Stimulated activated CD4-positive, alpha-beta T cell treated with anti-CD3 and anti-CD28 coated beads, Interleukin-1b, Interleukin-23, amount 100 ng/mL, for 4 hours (primary cell): Measurements from ENCODE around the gene HKDC1.
"Not testable (repeated sequence)": the region's sequence is repeated elsewhere in the genome, so short reads cannot be mapped to it uniquely, and the experiment has no call there.

Experiments
- DNase-seq, 2 donors: peaks; one replicate each; pipeline ENCODE4 v3.0.0-alpha.2; 2020; ENCODE audit warnings: low read depth in 2 of 2

The HKDC1 gene

DNA sequence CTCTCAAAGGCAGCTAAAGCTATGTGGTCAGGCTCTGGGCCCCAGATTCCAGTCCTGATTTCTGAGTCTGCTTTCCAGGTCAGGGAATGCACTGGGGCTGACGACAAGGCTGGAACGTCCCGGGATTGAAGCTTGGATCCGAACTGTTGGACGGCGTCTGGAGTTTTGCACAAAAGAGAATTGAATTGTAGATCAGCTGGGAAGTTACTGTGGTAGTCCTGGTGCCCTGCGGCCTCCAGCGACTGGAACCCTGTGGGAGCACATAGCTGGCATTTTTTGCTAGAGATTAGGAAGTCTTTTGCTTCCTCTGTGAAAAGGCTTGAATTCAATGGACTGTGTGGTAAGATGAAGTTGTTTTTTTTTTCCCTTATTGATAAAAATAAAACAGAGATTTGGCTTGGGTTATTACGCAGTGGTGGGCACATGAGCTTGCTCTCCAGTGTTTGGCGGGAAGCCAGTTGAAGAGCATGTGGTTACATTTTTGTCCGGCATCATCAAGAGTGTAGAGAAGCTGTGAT, 58.4 kb downstream of the HKDC1 start, which contains the start of gene HK1:
Gene HK1, plus strand, starts transcription at position 51 of the 518 bp plus-strand sequence.
- DNase-seq = no peak

DNA sequence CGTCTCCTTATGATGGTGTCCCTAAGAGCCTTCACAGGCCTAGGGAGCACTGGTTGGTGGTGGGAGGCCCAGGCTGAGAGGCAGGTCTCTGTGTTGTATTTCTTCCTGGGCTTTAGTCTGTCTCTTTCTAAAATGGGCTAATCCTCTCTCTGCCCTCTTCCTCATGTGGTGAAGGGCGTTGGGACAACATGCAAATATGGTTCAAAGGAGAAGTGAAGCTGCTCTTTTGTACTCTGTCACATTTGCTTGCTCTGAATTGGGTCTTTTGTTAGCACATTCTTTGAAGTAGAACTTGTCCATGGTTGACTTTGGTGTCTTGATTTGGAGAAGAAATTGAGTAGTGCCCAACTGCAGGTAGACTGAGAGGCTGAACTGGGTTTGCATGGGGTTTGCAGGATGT, 59.0 kb downstream of the HKDC1 start:
- no peak for DNase-seq

DNA sequence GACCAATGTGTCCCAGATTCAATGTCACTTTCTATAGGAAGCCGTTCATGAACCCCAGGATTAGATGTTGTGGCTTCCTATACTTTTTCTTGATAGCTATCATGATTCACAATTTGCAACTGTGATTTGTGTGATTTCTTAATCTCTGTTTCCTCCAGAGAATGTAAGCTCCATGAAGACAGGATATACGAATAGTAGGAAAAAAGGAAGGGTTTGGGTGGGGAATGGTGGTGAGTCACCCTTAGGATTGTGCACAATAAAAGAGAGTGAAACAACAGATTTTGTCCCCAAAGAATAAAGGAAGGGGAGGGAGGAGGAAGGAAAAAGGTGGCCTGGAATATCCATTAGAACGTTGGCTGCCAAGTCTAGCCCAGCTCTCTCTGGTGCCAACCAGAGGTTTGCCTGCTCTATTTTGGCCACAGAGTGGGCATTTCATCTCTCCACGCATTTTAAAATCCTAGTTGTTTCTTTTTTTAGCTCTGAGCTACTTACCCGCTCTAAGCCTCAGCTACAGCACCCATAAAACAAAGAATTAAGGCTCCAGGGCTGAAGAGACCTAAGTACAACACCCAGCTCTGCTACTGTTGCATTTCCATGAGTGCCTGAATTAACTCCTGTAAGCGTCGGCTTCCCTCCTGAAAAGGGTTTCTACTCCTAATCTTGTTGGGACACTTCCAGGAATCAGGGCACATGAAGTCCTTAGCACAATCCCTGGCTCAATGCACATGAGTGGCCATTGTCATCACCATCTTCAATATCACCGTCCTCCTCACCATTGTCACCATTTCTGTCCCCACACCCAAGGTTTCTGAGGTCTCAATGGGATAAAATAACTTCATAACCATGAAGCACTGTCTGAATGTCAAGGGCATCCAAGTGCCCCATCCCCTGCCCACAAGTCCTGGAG, 61.6 kb downstream of the HKDC1 start:
- no peak for DNase-seq

DNA sequence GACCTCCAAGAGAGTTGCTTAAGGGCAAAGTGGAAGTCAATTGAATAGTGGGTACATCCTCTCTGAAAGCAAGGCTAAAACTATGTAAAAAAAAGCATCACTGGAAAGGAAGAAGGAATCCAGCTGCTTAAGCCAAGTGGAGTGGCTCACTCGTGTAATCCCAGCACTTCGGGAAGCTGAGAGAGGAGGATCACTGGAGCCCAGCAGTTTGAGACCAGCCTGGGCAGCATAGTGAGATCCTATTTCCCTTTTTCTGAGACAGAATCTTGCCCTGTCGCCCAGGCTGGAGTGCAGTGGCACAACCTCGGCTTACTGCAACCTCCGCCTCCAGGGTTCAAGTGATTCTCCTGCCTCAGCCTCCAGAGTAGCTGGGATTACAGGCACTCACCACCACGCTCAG, 64.3 kb downstream of the HKDC1 start:
- not testable (repeated sequence) for DNase-seq

DNA sequence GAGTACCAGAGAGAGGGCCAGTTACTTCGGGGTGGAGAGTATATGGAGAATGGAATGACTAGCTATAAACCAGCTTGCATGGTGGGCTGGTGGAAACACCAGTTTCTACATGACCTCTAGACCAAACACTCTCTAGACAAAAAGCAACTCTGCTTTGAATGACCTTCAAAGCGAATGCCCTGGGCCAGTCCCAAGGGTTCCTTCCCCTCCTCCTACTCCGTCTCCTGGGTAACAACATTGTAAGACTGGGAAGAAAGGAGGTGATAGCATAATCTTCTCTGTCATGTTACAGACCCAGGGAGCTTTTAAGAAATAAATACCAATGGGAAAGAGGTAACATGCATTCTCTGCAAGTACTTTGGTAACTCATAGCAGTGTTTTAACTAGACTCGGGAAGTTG, 65.6 kb downstream of the HKDC1 start:
- no peak for DNase-seq

DNA sequence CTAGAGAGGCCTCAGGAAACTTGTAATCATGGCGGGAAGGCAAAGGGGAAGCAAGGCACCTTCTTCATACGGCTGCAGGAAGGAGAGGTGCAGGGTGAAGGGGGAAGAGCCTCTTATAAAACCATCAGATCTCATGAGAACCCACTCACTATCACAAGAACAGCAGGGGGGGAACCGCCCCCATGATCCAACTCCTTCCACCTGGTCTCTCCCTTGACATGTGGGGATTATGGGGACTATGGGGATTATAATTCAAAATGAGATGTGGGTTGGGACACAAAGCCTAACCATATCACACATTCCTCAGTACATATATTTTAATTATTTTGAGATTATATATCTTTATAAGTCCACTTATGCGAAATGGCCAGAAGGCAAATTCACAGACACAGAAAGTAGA, 67.0 kb downstream of the HKDC1 start:
- DNase-seq = no peak

DNA sequence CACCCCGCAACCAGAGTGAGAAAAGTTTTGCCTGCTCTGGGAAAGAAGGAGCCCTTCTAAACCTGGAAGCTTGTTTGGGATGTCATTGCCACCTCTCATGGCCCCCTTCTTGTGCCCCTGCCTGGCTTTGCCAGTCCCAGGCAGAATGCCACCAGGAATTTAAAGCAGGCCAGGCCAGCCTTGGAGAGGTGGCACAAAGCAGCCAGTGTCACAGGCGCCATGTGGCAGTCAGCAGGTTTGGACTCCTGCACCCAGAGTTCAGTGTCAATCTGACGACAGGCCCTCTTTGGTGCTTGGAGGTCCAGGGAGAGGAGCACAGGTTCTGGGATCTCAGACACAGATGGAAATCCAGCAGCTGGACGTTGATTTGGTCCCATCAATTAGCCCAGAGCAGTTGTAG, 70.9 kb downstream of the HKDC1 start:
- no peak for DNase-seq

DNA sequence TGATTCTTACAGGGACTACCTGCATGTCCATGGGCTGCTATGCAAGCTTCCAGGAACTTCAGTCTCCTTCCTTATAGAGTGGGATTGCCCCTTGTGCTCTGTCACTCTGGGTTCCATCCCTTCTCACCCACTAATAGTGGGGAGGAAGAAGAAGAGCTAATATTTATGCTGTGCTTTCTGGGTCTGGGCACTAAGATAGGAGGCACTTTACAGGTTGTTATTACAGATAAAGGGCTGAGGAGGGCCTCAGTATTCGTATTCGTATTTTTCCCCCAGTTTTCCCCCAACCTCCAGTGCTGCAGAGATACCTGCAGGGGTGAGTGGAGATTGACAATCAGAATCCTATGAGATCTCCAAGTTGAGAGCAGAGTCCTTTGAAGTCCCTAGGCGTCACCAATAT, 72.3 kb downstream of the HKDC1 start:
- no peak for DNase-seq

DNA sequence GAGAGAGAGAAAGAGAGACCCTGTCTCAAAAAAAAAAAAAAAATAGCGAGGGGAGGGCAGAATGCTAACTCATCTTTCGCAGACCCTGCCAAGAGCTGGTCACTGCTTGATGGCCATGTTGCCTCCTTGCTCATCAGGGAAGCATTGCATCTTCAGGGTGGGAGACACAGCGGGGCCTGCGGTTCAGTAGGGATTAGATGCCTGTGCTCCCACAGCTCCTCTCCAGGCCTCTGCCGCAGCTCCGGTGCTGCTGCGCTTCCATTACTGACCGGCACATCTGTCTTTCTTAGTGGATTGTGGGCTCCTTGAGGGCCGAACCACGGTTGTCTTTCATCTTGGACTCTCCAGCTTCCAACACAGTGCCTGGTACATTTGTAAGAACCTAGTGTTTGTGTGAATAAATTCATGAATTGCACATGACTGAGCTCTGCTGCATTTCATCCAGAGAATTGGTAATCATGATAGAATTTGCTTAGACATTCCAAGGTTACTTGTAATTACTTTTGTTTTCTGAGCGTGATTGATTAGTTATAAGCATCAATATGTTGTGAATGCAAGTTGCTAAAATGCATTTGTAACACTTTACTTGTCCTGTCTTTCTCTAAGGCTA, 75.0 kb downstream of the HKDC1 start:
- no peak for DNase-seq

DNA sequence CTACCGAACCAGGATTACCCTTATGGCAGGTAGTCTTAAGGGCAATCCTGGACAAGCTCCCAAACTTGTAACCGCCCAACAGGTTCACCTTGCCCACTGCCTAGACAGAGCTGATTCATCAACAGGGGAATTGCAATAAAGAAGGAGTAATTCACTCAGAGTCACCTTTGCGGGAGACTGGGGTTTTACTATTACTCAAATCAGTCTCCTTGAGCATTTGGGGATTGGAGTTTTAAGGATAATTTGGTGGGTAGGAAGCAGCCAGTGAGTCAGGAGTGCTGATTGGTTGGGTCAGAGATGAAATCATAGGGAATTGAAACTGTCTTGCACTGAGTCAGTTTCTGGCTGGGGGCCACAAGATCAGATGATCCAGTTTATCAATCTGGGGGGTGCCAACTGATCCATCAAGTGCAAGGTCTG, 83.5 kb downstream of the HKDC1 start:
- no peak for DNase-seq

DNA sequence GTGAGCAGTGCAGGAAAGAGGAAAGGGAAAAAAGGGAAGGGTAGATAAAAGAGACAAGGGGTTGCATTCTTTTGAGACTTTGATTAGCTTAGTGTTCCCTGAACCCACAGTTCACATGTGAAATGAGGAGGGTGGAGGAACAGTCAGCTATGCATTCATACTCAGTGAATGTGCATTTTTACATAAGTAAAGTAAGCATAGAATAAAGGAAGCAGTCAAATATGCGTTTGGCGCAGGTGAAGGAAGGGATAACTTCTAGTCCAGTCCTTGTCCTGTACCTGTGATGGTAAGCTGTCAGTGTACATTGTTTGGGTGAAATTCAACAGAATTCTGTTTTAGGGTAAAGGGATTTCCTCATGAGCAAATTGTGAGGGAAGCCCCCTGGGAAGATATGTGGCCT, 86.3 kb downstream of the HKDC1 start:
- DNase-seq = no peak

DNA sequence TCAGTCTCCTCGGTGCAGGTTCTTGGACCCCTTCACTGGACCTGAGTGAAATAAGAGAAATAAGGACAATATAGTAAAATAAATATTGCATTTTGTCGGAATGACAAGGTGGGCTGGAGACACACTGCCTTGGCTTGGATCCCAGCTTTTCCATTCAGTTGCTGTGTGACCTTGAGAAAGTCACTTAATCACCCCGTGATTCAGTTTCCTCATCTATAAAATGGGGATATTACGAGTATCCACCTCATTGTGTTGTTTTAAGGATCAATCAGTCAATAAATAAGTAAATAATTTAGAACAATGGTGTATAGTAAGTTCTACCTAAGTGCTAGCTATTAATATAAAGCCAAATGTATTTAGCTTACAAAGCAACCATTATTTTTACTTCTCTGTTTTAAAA, 87.3 kb downstream of the HKDC1 start:
- no peak for DNase-seq

DNA sequence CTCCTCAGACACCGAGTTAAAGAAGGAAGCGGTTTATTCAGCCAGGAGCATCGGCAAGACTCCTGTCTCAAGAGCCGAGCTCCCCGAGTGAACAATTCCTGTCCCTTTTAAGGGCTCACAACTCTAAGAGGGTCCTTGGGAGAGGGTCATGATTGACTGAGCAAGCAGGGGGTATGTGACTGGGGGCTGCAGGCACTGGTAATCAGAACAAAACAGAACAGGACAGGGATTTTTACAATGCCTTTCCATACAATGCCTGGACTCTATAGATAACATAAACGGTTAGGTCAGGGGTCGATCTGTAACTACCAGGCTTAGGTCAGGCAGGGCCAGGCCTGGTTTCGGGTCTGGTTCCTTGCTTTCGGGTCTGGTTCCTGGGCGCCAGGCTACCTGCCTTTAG, 88.2 kb downstream of the HKDC1 start:
- not testable (repeated sequence) for DNase-seq

DNA sequence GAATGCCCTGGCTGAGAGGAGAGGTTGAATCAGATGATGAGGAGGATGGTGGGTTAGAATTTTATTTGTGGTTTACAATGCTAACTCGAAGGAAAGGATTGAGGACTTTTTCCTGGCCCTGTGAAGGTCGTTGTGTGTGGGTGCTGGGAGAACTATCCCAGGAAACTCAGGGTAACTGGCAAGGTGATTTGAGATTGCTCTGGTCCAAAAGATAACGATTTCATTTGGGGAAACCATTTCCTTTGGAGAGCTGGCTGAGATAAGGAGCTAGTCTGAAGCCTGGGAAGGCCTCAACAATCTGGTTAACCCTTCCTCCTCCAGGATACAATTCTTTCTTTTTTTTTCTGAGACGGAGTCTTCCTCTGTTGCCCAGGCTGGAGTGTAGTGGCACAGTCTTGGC, 91.2 kb downstream of the HKDC1 start:
- no peak for DNase-seq

DNA sequence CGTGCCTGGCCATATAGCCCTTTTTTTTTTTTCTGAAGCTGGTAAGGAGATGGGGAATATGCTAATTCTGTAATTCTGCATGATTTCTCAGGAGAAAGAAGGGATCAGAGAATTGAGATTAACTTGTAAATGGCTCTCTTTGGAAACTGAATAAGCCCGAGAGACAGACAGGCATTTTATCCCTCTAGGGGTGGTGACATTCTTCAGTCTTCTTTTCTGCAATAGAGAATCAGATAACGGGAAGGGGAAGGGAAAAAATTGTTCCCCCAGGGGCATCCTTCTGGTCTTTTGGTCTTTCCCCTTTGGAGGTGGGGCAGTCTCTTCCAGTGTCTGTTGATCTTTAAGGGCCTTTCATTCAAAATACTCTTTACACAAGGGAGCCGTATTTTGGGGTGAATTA, 92.4 kb downstream of the HKDC1 start:
- DNase-seq = no peak

DNA sequence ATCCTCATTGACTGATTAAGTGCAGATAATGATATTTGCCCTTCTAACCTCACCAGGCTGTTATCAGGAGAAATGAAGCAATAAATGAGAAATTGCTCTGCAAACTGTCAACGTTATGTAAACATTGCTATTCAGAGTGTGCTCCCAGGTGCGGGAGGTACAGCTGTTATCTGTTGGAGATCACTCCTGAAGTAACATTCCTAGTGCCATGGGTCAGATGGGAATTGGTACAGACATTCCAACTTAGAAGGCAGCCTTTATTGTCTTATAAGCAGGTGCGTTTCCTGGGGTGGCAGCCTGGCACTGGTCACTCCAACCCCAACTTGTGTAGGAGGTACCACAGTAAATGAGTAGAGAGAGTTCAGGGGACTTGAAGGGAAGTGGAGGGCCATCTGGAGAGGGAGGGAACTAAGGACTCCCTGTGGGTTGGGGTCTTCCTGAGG, 95.0 kb downstream of the HKDC1 start:
- no peak for DNase-seq

DNA sequence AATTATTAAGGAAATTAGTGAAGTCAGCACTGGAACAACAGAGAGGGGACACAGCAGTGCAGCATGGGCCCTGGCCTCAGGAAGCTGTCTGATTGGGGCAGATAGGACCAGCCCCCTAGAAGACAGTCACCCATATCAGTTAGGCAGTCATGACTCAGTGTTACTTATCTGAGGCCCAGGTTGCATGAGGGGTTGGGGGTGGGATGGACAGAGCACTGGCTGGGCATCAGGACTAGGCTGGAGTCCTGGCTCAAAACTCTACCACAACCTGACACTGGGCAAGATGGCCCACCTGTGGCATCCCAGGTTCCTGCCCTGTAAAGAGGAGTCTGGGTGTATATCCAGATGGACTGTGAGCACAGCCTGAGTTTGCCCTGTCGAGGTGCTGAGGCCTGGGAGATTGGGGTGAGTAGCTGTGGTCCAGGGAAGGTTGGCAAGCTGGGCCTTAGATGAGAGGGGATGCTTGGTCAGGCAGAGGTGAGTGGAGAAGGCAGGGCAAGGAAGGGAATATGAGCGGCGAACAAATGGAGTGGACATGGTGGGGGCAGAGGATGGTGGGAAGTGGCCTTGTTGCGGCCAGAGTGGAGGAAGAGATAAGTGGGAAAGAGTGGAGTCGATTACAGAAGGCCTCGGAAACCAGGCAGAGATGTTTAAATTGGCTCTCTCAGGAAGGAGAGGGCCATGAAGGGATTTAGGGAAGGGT, 95.6 kb downstream of the HKDC1 start:
- DNase-seq = no peak

DNA sequence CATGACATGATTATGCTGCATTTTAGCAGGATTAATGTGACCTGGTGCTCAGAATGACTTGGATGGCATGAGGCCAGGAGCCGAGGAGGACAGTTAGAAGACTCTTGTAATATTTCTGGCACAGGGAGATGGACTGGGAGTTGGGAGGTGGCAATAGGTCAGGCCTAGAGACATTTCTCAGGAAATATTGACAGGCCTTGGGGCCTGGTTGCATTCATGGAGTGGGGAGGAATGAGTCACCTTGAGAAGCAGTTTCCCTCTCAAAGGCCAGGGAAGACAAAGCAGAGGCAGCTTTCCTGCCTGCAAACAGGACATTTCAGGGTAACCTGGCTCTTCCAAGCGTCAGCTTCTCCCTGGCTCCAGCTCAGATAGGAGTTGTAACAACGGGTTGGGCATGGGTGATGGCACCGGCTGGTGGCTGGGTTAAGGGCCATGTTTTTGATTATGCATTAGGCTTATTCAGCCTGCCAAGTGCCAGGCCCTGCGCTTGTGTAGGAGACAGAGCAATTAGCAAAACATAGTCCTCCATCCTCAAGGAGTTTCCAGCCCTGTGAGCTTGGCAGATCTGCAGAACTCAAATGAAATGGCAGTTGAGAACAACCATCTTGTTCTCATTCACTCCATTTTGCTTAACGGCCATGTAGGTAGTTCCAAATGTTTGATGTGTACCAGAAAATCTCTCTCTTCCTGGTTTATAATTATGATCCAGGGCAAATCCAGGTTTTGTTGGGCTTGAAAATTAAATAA, 96.4 kb downstream of the HKDC1 start:
- no peak for DNase-seq
